ENCODE measurements around the gene MIDN.

The MIDN gene

DNA sequence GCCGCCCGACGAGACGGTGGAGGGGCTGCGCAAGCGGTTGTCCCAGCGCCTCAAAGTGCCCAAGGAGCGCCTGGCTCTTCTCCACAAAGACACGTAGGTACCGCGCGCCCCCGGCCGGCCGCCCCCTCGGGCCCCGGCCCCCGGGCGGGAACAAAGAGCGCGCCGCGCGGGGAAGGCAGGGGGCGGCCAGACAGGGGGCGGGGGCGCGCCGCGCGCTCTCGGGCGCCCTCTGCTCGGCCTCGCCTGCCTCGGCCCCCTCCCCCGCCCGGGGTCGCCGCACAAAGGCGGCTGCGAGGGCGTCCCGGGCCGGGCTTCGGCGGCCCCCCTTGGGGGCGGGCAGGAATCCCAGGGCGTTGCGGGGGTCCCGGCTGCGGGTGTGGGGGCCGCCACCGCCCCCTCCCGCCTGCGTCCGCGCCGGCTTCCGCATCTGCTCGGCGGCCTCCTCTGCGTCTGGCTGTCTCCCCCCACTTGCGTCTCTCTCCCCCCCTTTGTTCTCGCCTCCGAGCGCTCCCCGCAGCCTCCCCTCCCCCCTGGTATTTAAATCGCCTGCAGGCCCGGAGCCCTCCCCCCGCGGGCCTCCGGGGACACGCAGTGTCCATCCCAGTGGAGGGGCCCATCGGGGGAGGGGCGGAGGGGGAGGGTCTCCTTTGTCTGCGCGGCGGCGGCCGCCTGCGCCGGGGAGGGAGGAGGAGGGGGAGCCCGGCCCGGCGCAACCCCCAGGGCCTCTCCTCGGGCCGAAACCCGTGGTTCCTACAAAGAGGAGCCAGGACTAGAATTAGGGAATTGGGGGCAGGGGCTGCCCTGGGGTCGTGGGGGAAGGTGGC lies 2.3 kb downstream of the MIDN start:
- WGBS, 2 donors (ENCODE audit: extremely low coverage in 2 of 2, insufficient read length in 2 of 2, insufficient replicate concordance in 1 of 2), result no CpG with 5 or more reads among the region's 90 CpGs
- DNase-seq (ENCODE audit: low spot score), result peak; percentile 93

GRCh38 chr19:1251330-1252220 lies 3.2 kb downstream of the MIDN start:
- H3K9me3 ChIP-seq (replicated peaks in 1 of 2; ENCODE audit: control insufficient read depth in 2 of 2, insufficient read depth in 1 of 2, low read depth in 1 of 2, low read length in 2 of 2), result no peaks in the 10 kb centered on the region
- H3K27ac ChIP-seq (replicated peaks; ENCODE audit: low read length), result peak overlapping the region; percentile 83
- peak overlapping the region; percentile 85 for H4K91ac ChIP-seq (ENCODE audit: low read depth, low read length, poor library complexity)
- H3K9ac ChIP-seq (ENCODE audit: low read depth, low read length, poor library complexity), result peak overlapping the region; percentile 95
- peak overlapping the region; percentile 99 for H2BK5ac ChIP-seq (ENCODE audit: low read length)
- H3K4ac ChIP-seq (ENCODE audit: low read length), result peak overlapping the region; percentile 95
- peak overlapping the region; percentile 99 for H2BK15ac ChIP-seq (ENCODE audit: low read length)
- H2AK5ac ChIP-seq (ENCODE audit: low read depth, low read length), result peak overlapping the region; percentile 100
- WGBS, 2 donors (ENCODE audit: extremely low coverage in 2 of 2, insufficient read length in 2 of 2, insufficient replicate concordance in 1 of 2), result no CpG with 5 or more reads among the region's 41 CpGs
- peak overlapping the region; percentile 92 for H3K23ac ChIP-seq (ENCODE audit: low read depth, low read length, poor library complexity)
- H3K36me3 ChIP-seq (replicated peaks in 1 of 2; ENCODE audit: control insufficient read depth in 2 of 2, insufficient read depth in 2 of 2, low read length in 2 of 2), result peaks cover 41 to 53% of the 10 kb centered on the region in 2 donors
- peaks cover 6 to 27% of the 10 kb centered on the region in 2 donors for H3K4me1 ChIP-seq (ENCODE audit: control insufficient read depth in 2 of 2, insufficient read depth in 1 of 2, low read depth in 1 of 2, low read length in 2 of 2)
- H3K18ac ChIP-seq (ENCODE audit: low read length), result peak overlapping the region; percentile 98
- no peak overlapping the region for H2AFZ ChIP-seq (ENCODE audit: low read length)
- H3K4me2 ChIP-seq (ENCODE audit: insufficient read depth, low read length, poor library complexity, severe bottlenecking), result peak overlapping the region; percentile 87
- H2BK120ac ChIP-seq (ENCODE audit: low read depth, low read length), result peak overlapping the region; percentile 76
- peak overlapping the region; percentile 98 to 99 for H3K4me3 ChIP-seq (ENCODE audit: low read length in 2 of 2)
- H2BK12ac ChIP-seq (ENCODE audit: low read length), result peak overlapping the region; percentile 7
- H3K27me3 ChIP-seq (ENCODE audit: control insufficient read depth in 3 of 3, insufficient read depth in 3 of 3, low read depth in 1 of 3, low read length in 3 of 3), result no peaks in the 10 kb centered on the region
- no peak overlapping the region for H4K8ac ChIP-seq (ENCODE audit: low read depth, low read length)
- peaks cover 33% of the 10 kb centered on the region for H3K79me1 ChIP-seq (ENCODE audit: low read depth, low read length)
- peak overlapping the region; percentile 94 for H3K14ac ChIP-seq (ENCODE audit: low read length)
- no peak for DNase-seq (ENCODE audit: low spot score)

More for the DNA sequence above, 2.3 kb downstream of the MIDN start:
- Histone ChIP-seq H2BK15ac (ENCODE audit: low read length) (peak overlapping the region; percentile 99), H3K36me3 (replicated peaks in 1 of 2; ENCODE audit: control insufficient read depth in 2 of 2, insufficient read depth in 2 of 2, low read length in 2 of 2) (peaks cover 34 to 45% of the 10 kb centered on the region in 2 donors), H4K8ac (ENCODE audit: low read depth, low read length) (no peak overlapping the region), H2BK5ac (ENCODE audit: low read length) (peak overlapping the region; percentile 99), H3K27ac (replicated peaks; ENCODE audit: low read length) (peak overlapping the region; percentile 85), H3K4me1 (ENCODE audit: control insufficient read depth in 2 of 2, insufficient read depth in 1 of 2, low read depth in 1 of 2, low read length in 2 of 2) (peaks cover 13 to 33% of the 10 kb centered on the region in 2 donors), H3K27me3 (ENCODE audit: control insufficient read depth in 3 of 3, insufficient read depth in 3 of 3, low read depth in 1 of 3, low read length in 3 of 3) (no peaks in the 10 kb centered on the region), H2BK120ac (ENCODE audit: low read depth, low read length) (peak overlapping the region; percentile 76), H3K18ac (ENCODE audit: low read length) (peak overlapping the region; percentile 98), H3K4me3 (ENCODE audit: low read length in 2 of 2) (peak overlapping the region; percentile 98 to 99), H3K79me1 (ENCODE audit: low read depth, low read length) (peaks cover 32% of the 10 kb centered on the region), H3K4me2 (ENCODE audit: insufficient read depth, low read length, poor library complexity, severe bottlenecking) (peak overlapping the region; percentile 87), H3K4ac (ENCODE audit: low read length) (peak overlapping the region; percentile 37), H2BK12ac (ENCODE audit: low read length) (no peak overlapping the region), H3K23ac (ENCODE audit: low read depth, low read length, poor library complexity) (peak overlapping the region; percentile 92), H2AK5ac (ENCODE audit: low read depth, low read length) (peak overlapping the region; percentile 100), H3K14ac (ENCODE audit: low read length) (peak overlapping the region; percentile 38), H4K91ac (ENCODE audit: low read depth, low read length, poor library complexity) (peak overlapping the region; percentile 85), H2AFZ (ENCODE audit: low read length) (peak overlapping the region; percentile 35), H3K9me3 (replicated peaks in 1 of 2; ENCODE audit: control insufficient read depth in 2 of 2, insufficient read depth in 1 of 2, low read depth in 1 of 2, low read length in 2 of 2) (no peaks in the 10 kb centered on the region), H3K9ac (ENCODE audit: low read depth, low read length, poor library complexity) (peak overlapping the region; percentile 97)

- Histone ChIP-seq H3K27ac (replicated peaks; ENCODE audit: low read length) (peak overlapping the region; percentile 49), H2BK12ac (ENCODE audit: low read length) (no peak overlapping the region), H2AFZ (ENCODE audit: low read length) (no peak overlapping the region), H3K79me1 (ENCODE audit: low read depth, low read length) (peaks cover 33% of the 10 kb centered on the region), H2BK15ac (ENCODE audit: low read length) (no peak overlapping the region), H3K27me3 (ENCODE audit: control insufficient read depth in 3 of 3, insufficient read depth in 3 of 3, low read depth in 1 of 3, low read length in 3 of 3) (no peaks in the 10 kb centered on the region), H3K23ac (ENCODE audit: low read depth, low read length, poor library complexity) (peak overlapping the region; percentile 92), H3K4me3 (ENCODE audit: low read length in 2 of 2) (peak overlapping the region; percentile 61 to 98), H2AK5ac (ENCODE audit: low read depth, low read length) (peak overlapping the region; percentile 100), H3K9ac (ENCODE audit: low read depth, low read length, poor library complexity) (no peak overlapping the region), H3K9me3 (replicated peaks in 1 of 2; ENCODE audit: control insufficient read depth in 2 of 2, insufficient read depth in 1 of 2, low read depth in 1 of 2, low read length in 2 of 2) (no peaks in the 10 kb centered on the region), H4K8ac (ENCODE audit: low read depth, low read length) (no peak overlapping the region), H3K36me3 (replicated peaks in 1 of 2; ENCODE audit: control insufficient read depth in 2 of 2, insufficient read depth in 2 of 2, low read length in 2 of 2) (peaks cover 47 to 61% of the 10 kb centered on the region in 2 donors), H3K14ac (ENCODE audit: low read length) (no peak overlapping the region), H2BK120ac (ENCODE audit: low read depth, low read length) (peak overlapping the region; percentile 76), H2BK5ac (ENCODE audit: low read length) (peak overlapping the region; percentile 99), H3K4ac (ENCODE audit: low read length) (no peak overlapping the region), H4K91ac (ENCODE audit: low read depth, low read length, poor library complexity) (no peak overlapping the region), H3K18ac (ENCODE audit: low read length) (peak overlapping the region; percentile 71), H3K4me2 (ENCODE audit: insufficient read depth, low read length, poor library complexity, severe bottlenecking) (peak overlapping the region; percentile 87), H3K4me1 (ENCODE audit: control insufficient read depth in 2 of 2, insufficient read depth in 1 of 2, low read depth in 1 of 2, low read length in 2 of 2) (peaks cover 9 to 29% of the 10 kb centered on the region in 2 donors)
- DNase-seq (ENCODE audit: low spot score), result no peak
- no CpG with 5 or more reads among the region's 30 CpGs for WGBS, 2 donors (ENCODE audit: extremely low coverage in 2 of 2, insufficient read length in 2 of 2, insufficient replicate concordance in 1 of 2)
Observed at GRCh38 chr19:1252221-1252820, 3.9 kb downstream of the MIDN start.

Data from neuronal stem cell (in vitro differentiated cells).